Adipose tissue (tissue), 3 donors: ENCODE results near the gene FBXL7. TPM values are rescaled to one million over a fixed set of nuclear protein-coding genes. Genes with fewer than 3 reads are reported as not detected.

Source experiments
- H3K27ac ChIP-seq: one replicate; pipeline ENCODE4 v1.5.1; 2013; ENCODE audit warnings: low read depth, low read length
- WGBS, 3 donors: extraction: QIAGEN DNeasy Blood & Tissue Kit; methylation state at CpG; one replicate each; pipeline ENCODE4 v1.1.7; 2013; 5-methylcytosine and 5-hydroxymethylcytosine counted together
- polyA plus RNA-seq, 3 donors: library from polyadenylated mRNA; stranded (reverse); fragments of 200-250 nt; gene quantifications; one replicate each; pipeline ENCODE4 v1.2.3, GENCODE V29; 2013
- donor health status: healthy with polysubstance abuse.
- donor health status: Bipolar disorder and iron deficiency.
- donor health status: healthy.

FBXL7 gene
- polyA plus RNA-seq, 3 donors: 1.2 to 16.4 (median 8.4) TPM

GRCh38 chr5:15753752-15754151 lies 253.8 kb downstream of the FBXL7 start:
- 67 to 92% (median 78%) methylated on average over 1 of the region's 1 CpG for WGBS, 3 donors
- no peak overlapping the region for H3K27ac ChIP-seq

- H3K27ac ChIP-seq: no peak overlapping the region
- WGBS, 3 donors: 52 to 66% (median 55%) methylated on average over 1 of the region's 1 CpG
Observed at GRCh38 chr5:15757103-15757502, 257.1 kb downstream of the FBXL7 start.

GRCh38 chr5:15757619-15758018 lies 257.6 kb downstream of the FBXL7 start:
- 67 to 74% (median 67%) methylated on average over 8 of the region's 8 CpGs for WGBS, 3 donors
- H3K27ac ChIP-seq: no peak overlapping the region

GRCh38 chr5:15762668-15763067 lies 262.7 kb downstream of the FBXL7 start:
- WGBS, 3 donors: 64 to 92% (median 89%) methylated on average over 3 of the region's 3 CpGs
- no peak overlapping the region for H3K27ac ChIP-seq

GRCh38 chr5:15763754-15764153 lies 263.8 kb downstream of the FBXL7 start:
- no peak overlapping the region for H3K27ac ChIP-seq

- WGBS, 3 donors: 79 to 93% (median 93%) methylated on average over 3 of the region's 3 CpGs
- no peak overlapping the region for H3K27ac ChIP-seq
Observed at GRCh38 chr5:15768936-15769335, 269.0 kb downstream of the FBXL7 start.

- 83 to 96% (median 95%) methylated on average over 1 of the region's 1 CpG for WGBS, 3 donors
- no peak overlapping the region for H3K27ac ChIP-seq
Observed at GRCh38 chr5:15772131-15772530, 272.2 kb downstream of the FBXL7 start.

GRCh38 chr5:15774632-15775031 lies 274.7 kb downstream of the FBXL7 start:
- WGBS, 3 donors: 64 to 77% (median 69%) methylated on average over 2 of the region's 2 CpGs
- no peak overlapping the region for H3K27ac ChIP-seq

DNA sequence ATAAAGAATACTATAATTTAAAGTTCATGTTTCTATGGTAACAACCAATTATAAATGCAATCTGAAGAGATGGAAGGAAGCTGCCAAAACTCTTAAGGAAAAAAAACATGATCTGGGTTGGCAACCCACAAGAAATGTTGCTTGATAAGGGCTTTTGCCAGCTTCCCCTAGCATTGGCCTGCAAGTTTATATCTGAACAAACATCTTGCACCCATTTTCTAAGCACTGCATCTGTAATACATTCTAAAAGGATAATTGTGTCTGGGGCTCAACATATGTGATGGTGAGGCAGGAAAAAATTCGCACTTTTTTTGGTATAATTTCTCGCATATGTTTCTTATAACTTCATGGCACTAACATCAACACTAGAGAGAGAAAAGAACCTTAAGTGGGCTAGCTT lies 276.4 kb downstream of the FBXL7 start:
- H3K27ac ChIP-seq: no peak overlapping the region
- 73 to 90% (median 87%) methylated on average over 2 of the region's 2 CpGs for WGBS, 3 donors

GRCh38 chr5:15783734-15784133 lies 283.8 kb downstream of the FBXL7 start:
- H3K27ac ChIP-seq: no peak overlapping the region

GRCh38 chr5:15785531-15785981 lies 285.6 kb downstream of the FBXL7 start:
- no peak overlapping the region for H3K27ac ChIP-seq
- WGBS, 3 donors: 69 to 88% (median 86%) methylated on average over 5 of the region's 5 CpGs

DNA sequence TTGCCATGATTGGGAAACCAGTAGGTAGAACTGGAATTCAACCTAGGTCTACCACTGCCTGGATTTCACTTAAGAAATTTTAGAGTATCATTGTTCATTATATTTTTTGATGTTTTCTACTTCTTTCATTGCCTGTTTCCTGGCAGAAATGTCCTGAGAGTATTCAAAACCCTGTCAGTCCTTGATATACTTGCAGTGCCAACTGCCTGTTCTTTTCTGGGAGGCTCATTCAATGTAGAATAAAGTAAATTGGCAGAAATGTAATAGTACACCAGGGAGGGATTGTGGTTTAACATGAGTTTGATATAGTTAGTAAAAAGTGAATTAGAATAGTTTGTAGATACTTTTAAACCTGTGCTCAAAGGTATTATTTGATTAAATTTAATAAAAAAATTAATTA lies 286.3 kb downstream of the FBXL7 start:
- H3K27ac ChIP-seq: no peak overlapping the region

DNA sequence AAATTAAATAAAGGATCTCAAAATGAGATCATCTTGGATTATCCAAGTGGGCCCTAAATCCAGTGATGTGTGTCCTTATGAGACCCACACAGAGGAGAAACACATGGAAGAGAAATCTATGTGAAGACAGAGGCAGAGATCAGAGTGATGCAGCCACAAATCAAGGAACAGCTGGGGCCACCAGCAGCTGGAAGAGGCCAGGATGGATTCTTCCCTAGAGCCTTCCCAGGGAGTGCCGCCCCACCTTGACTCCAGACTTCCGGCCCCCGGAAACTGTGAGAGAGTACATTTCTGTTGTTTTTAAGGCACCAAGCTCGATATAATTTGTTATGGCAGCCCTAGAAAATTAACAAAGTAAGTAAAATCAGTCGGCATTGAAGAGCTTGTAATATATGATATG lies 286.9 kb downstream of the FBXL7 start:
- 61 to 76% (median 71%) methylated on average over 5 of the region's 5 CpGs for WGBS, 3 donors
- no peak overlapping the region for H3K27ac ChIP-seq

DNA sequence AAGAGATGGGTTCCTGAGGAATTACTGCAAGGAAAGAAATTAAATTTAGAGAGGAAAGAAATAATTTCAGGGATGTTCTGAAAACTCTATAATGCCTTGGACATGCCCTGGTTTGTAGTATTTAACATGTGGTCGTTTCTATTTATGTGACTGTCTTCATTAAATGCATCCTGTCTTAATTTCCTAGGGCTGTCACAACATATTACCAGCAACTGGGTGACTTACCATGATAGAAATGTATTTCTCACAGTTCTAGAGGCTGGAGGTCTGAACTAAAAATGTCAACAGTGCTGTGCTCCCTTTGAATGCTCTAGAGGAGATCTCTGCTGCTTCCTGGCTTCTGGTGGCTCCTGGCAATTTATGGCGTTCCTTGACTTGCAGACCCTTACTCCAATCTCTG lies 287.7 kb downstream of the FBXL7 start:
- 60 to 80% (median 71%) methylated on average over 2 of the region's 2 CpGs for WGBS, 3 donors
- no peak overlapping the region for H3K27ac ChIP-seq

GRCh38 chr5:15789642-15790041 lies 289.7 kb downstream of the FBXL7 start:
- WGBS, 3 donors: 71 to 80% (median 73%) methylated on average over 4 of the region's 4 CpGs
- no peak overlapping the region for H3K27ac ChIP-seq

DNA sequence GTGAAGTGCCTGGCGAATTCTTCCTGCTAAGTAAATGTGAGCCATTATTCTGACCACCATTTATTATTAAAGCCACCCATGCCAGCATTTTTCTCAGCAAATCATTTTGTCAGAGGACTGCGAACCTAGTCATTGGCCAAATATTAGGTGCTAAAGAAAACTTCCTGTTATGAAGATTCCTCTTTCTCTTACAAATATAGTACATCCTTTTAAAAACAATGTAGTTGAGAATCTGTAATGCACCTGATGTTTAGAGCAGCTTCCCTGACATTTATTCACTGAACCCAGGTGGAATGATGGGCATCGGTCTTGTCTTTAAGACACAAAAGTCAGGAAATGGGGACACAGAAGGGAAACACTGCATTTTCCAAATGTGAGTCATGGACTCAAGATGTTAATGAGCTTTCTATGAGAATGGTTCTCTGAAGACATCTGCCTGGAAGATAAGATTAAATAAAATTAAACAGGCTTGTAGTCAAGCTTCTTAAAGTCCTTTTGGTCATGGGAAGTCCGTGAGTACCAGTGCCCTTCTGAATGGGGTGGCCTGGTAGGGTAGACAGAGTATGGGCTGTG lies 290.6 kb downstream of the FBXL7 start:
- no peak overlapping the region for H3K27ac ChIP-seq
- 65 to 76% (median 74%) methylated on average over 4 of the region's 4 CpGs for WGBS, 3 donors

DNA sequence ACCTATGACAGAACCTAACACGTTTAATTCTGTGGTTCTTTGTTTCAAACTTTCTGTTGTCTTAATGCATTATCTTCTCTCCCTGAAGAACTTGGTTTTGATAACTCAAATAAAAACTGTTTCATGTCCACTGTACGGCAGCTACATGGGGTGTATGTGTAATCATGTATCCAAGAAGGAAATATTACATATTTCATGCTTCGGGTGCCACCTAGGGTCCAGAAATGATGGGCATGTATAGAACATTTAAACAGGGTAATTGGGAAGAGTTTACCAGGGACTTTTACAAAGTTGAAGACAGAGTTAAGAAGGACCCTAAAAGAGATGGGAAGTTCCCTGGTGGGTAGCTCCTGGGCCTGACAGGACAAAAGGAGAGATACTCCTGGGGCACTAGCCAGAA lies 291.3 kb downstream of the FBXL7 start:
- H3K27ac ChIP-seq: no peak overlapping the region
- 41 to 53% (median 48%) methylated on average over 3 of the region's 3 CpGs for WGBS, 3 donors

DNA sequence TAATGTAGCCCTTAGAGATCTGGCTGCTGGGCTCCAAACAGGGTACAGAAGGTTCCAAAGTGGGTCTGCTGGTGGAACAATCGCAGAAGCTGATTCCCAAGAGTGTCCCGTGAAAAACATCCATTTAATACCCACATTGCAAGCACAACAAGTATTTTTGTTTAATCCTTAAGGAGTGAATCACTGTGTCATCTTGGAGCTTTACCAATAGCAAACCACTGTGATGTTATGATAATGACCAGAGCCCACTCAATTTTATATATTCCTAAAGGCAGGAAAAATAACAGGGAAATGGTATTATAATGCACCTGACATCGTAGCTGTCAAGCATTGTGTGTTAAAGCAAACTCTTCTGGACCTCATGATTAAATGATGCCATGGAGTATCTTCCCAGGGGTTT lies 291.9 kb downstream of the FBXL7 start:
- H3K27ac ChIP-seq: no peak overlapping the region
- WGBS, 3 donors: 54 to 75% (median 73%) methylated on average over 3 of the region's 3 CpGs

- H3K27ac ChIP-seq: no peak overlapping the region
- 20 to 52% (median 41%) methylated on average over 6 of the region's 6 CpGs for WGBS, 3 donors
Observed at GRCh38 chr5:15794052-15794985, 294.3 kb downstream of the FBXL7 start.

DNA sequence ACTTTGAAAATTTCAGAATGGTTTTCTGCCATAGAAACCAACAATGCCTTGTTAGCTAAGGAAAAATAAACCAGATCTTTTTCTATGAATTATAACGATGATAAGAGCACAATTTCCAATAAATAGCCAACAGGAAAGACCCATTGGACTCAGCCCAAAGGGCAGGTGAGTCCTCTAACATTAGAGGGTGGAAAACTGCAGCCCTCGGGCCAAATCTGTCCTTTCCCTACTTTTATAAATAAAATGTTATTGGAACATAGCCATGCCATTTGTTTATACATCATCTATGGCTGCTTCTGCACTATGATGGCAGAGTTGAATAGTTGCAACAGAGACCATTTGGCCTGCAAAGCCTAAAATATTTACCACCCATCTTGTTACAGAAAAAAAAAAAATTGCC lies 296.1 kb downstream of the FBXL7 start:
- WGBS, 3 donors: 65 to 69% (median 67%) methylated on average over 2 of the region's 2 CpGs
- H3K27ac ChIP-seq: no peak overlapping the region
